Measurements from ENCODE around the gene FOXN1.

DNA sequence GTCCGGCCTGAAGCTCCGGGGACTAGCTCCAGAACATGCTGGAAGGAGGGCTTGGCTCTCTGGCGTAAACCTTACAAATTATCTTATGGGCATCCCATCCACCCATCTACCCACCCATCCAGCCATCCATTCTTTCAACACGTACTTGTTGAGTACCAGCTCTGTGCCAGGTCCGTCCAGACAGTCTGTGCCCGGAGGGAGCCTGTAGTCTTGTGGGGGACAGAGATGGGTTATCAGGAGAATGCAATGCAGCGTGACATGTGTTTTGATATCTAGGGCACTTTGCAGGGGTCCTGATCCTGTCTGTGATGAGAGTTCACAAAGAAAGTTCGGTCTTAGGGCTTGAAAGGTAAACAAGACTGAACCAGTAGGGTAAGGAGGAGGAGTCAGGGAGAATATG, 36.8 kb upstream of the FOXN1 start:
- TF ChIP-seq, protein P1, sequence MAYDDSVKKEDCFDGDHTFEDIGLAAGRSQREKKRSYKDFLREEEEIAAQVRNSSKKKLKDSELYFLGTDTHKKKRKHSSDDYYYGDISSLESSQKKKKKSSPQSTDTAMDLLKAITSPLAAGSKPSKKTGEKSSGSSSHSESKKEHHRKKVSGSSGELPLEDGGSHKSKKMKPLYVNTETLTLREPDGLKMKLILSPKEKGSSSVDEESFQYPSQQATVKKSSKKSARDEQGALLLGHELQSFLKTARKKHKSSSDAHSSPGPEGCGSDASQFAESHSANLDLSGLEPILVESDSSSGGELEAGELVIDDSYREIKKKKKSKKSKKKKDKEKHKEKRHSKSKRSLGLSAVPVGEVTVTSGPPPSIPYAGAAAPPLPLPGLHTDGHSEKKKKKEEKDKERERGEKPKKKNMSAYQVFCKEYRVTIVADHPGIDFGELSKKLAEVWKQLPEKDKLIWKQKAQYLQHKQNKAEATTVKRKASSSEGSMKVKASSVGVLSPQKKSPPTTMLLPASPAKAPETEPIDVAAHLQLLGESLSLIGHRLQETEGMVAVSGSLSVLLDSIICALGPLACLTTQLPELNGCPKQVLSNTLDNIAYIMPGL (CRISPR knock-in tag; IDR thresholded peaks at IDR 0.05) = no peak
- no peak for TF ChIP-seq IRF2 (CRISPR knock-in tag; IDR thresholded peaks at IDR 0.05; ENCODE audit: borderline replicate concordance, low read depth)
- TF ChIP-seq, protein P2, sequence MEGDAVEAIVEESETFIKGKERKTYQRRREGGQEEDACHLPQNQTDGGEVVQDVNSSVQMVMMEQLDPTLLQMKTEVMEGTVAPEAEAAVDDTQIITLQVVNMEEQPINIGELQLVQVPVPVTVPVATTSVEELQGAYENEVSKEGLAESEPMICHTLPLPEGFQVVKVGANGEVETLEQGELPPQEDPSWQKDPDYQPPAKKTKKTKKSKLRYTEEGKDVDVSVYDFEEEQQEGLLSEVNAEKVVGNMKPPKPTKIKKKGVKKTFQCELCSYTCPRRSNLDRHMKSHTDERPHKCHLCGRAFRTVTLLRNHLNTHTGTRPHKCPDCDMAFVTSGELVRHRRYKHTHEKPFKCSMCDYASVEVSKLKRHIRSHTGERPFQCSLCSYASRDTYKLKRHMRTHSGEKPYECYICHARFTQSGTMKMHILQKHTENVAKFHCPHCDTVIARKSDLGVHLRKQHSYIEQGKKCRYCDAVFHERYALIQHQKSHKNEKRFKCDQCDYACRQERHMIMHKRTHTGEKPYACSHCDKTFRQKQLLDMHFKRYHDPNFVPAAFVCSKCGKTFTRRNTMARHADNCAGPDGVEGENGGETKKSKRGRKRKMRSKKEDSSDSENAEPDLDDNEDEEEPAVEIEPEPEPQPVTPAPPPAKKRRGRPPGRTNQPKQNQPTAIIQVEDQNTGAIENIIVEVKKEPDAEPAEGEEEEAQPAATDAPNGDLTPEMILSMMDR (IDR thresholded peaks at IDR 0.05) = no peak
- TF ChIP-seq CBFB (CRISPR knock-in tag; IDR thresholded peaks at IDR 0.05; ENCODE audit: low read depth) = no peak
- no peak for TF ChIP-seq JUN (CRISPR knock-in tag; IDR thresholded peaks at IDR 0.05)
- TF ChIP-seq, protein P3, sequence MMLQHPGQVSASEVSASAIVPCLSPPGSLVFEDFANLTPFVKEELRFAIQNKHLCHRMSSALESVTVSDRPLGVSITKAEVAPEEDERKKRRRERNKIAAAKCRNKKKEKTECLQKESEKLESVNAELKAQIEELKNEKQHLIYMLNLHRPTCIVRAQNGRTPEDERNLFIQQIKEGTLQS (CRISPR knock-in tag; conservative IDR thresholded peaks at IDR 0.05) = no peak
- no peak for TF ChIP-seq ZBTB21 (CRISPR knock-in tag; IDR thresholded peaks at IDR 0.05; ENCODE audit: borderline replicate concordance)
- TF ChIP-seq ZNF121 (CRISPR knock-in tag; IDR thresholded peaks at IDR 0.05) = no peak
- TF ChIP-seq ETV6 (CRISPR knock-in tag; IDR thresholded peaks at IDR 0.05) = no peak
- TF ChIP-seq, protein P4, sequence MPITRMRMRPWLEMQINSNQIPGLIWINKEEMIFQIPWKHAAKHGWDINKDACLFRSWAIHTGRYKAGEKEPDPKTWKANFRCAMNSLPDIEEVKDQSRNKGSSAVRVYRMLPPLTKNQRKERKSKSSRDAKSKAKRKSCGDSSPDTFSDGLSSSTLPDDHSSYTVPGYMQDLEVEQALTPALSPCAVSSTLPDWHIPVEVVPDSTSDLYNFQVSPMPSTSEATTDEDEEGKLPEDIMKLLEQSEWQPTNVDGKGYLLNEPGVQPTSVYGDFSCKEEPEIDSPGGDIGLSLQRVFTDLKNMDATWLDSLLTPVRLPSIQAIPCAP (CRISPR knock-in tag; IDR thresholded peaks at IDR 0.05) = no peak
- no peak for TF ChIP-seq ELF4 (CRISPR knock-in tag; IDR thresholded peaks at IDR 0.05; ENCODE audit: low read depth)

All from WTC11 (cell line).